Epithelial cell of prostate (primary cell): Measurements from ENCODE around the gene SYT7.
"Not testable (repeated sequence)": the region's sequence is repeated elsewhere in the genome, so short reads cannot be mapped to it uniquely, and the experiment has no call there.

ENCODE experiments used
- DNase-seq: peaks from one replicate; pipeline ENCODE4 v3.0.0-alpha.2; 2011; ENCODE audit warnings: low read depth, low spot score
- H3K27ac ChIP-seq: fragments of 450-650 bp; 2 replicates; pipeline ENCODE4 v1.5.1; 2017; ENCODE audit warnings: mild to moderate bottlenecking

Gene SYT7

DNA sequence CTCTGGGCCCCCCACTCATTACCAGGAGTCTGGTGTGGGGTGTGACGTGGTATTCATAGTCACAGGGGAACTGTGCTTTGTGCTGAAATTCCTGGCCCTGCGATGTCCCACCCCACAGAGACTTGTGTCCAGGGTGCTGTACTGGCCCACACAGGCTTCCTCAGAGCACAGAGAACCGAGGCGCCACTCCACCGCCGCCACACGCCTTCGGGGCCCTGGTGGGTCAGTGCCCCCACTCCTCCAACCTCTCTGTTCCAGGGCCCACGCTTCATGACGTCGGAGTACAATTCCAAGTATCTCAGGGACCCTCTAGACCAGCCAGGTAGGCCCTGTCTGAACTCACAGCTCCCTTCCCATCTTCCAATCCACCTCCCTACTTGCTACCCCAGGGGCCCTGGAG lies 95.8 kb downstream of the SYT7 start:
- no peak overlapping the region for H3K27ac ChIP-seq
- DNase-seq, result no peak

DNA sequence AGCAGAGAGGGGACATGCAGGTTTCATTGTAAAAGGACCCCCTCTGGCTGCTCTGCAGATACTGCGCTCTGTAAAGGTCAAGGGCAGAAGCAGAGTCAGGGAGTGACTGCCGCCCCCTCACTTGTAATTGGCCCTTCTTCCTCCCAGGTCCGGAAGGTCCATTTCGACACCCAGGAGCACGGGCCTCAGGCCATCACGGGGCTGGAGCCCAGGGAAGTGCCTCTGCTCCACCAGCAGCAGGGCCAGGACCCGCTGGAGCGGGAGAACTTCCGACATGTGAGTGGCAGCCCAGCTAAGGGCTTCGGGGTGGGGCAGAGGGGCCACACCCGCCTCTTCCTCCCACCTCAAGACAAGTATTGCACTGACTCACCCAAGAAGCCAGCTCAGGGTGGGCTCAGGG lies 96.3 kb downstream of the SYT7 start:
- no peak for DNase-seq
- no peak overlapping the region for H3K27ac ChIP-seq

DNA sequence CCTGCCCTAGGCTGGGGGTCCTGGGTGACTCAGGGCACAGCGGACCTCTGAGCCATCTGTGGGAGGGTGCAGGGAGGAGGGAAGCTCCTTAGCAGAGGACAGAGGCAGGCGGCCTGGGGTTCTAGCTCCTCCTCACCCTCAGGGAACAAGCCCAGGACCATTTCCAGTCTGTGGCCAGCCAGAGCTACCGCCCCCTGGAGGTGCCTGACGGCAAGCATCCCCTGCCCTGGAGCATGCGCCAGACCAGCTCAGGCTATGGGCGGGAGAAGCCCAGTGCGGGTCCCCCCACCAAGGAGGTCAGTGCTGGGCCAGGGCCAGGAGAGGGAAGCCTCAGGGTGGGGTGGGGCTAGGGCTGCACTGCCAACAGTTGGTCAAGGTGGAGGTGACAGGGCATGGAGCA lies 98.4 kb downstream of the SYT7 start:
- no peak for DNase-seq
- no peak overlapping the region for H3K27ac ChIP-seq

DNA sequence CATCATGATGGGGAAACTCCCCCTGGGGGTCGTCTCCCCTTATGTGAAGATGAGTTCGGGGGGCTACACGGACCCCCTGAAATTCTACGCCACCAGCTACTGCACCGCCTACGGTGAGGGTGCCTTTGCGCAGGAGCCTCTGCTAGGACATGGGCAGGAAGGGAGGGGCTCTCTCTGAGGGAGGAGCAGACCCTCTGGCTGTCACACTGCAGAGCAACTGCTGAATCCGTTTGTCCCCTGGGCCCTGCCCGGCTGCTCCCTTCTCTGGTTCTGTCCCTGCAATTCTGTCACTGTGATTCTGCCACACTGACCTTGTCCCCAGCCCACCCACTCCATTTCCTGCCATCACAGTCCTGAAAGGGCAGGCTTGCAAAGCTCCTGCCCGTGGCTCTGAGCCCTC lies 99.1 kb downstream of the SYT7 start:
- no peak for DNase-seq
- no peak overlapping the region for H3K27ac ChIP-seq

GRCh38 chr11:61480994-61481335 lies 99.9 kb downstream of the SYT7 start:
- no peak overlapping the region for H3K27ac ChIP-seq
- no peak for DNase-seq

- H3K27ac ChIP-seq, result no peak overlapping the region
- DNase-seq, result no peak
These were observed 100.4 kb downstream of the SYT7 start for GRCh38 chr11:61480261-61480993.

- not testable (repeated sequence) for DNase-seq, H3K27ac ChIP-seq
These were observed 101.4 kb downstream of the SYT7 start for GRCh38 chr11:61479360-61480058.

GRCh38 chr11:61477727-61478148 lies 103.1 kb downstream of the SYT7 start:
- no peak overlapping the region for H3K27ac ChIP-seq
- no peak for DNase-seq

DNA sequence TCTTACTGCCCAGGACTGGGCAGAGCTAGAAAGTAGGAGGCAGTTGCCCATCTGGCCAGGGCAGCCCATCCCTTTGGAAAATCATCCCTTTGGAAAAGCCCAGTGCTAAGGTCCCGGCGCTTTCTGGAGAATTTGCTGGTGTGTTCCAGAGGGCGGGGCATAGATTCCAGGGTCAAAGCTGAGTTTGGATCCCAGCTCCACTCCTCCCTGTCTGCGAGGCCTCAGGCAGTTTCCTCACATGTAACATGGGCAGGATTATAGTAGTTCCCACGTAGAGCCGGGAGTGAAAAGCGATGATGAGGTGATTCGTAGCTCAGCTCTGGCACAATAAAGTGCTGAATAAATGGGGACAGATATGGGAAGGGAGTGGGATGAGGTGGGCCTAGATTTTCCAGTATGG lies 103.8 kb downstream of the SYT7 start:
- DNase-seq, result no peak
- H3K27ac ChIP-seq, result no peak overlapping the region

GRCh38 chr11:61476371-61476770 lies 104.5 kb downstream of the SYT7 start:
- DNase-seq, result no peak
- no peak overlapping the region for H3K27ac ChIP-seq

DNA sequence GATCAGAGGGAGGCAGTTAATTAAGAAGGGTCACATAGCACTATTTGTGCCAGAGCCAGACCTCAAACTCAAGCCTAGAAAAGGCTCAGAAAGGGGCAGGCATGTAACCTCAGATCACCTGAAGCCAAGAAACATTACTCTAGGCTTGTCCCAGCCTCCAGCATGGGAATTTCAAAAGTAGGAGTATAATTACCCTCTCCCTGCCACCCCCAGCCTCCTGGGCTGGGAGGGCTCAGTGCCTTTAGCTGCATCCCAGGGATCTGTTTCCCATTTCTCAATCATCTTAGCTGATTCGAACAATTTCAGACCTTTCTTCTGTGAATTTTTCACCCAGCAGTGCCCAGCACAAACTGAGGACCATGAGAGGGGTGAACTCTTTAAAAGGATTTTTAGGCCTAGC lies 105.4 kb downstream of the SYT7 start:
- DNase-seq, result no peak
- H3K27ac ChIP-seq, result no peak overlapping the region

GRCh38 chr11:61474013-61474643 lies 106.7 kb downstream of the SYT7 start:
- DNase-seq, result no peak

DNA sequence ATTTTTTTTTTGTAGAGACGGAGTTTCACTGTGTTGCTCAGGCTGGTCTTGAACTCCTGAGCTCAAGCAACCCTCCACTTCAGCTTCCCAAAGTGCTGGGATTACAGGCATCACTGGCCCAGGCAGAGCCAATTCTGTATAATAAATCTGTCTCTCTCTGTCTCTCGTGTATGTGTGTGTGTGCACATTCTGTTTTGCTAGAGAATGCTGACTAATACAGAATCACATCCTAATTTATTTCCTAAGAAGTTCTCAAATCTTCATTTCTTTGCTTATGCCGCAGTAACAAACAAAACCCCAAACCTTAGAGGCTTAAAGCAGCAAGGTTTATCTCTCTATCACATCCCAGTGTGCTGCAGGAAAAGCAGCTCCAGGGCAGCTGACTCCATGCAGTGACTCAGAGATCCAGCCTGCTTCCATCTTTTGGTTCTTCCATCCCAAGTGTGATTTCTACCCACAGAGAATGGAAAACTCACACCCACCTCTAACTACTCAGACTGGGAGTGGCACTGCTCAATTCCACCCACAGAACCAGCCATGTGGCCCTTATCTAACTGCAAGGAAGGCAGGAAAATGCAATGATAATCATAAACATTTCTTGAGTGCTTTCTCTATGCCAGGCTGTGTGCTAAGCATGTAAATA lies 107.4 kb downstream of the SYT7 start:
- no peak for DNase-seq
- H3K27ac ChIP-seq, result no peak overlapping the region

More at GRCh38 chr11:61474013-61474643, 106.7 kb downstream of the SYT7 start:
- no peak overlapping the region for H3K27ac ChIP-seq

DNA sequence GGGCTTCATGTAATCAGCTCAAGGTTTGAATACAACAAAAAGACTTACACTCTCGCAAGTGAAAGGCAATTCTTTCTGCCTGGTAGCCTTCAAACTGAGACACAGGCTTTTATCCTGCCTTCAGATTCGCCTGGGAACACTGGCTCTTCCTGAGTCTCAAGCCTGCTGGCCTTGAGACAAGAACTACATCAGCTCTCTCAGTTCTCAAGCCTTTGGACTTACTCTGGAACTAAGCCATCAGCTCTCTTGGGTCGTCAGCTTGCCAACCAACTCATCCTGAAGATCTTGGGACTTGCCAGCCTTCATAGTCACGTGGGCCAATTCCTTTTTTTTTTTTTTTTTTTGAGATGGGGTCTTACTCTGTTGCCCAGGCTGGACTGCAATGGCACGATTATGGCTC lies 108.0 kb downstream of the SYT7 start:
- H3K27ac ChIP-seq, result no peak overlapping the region

DNA sequence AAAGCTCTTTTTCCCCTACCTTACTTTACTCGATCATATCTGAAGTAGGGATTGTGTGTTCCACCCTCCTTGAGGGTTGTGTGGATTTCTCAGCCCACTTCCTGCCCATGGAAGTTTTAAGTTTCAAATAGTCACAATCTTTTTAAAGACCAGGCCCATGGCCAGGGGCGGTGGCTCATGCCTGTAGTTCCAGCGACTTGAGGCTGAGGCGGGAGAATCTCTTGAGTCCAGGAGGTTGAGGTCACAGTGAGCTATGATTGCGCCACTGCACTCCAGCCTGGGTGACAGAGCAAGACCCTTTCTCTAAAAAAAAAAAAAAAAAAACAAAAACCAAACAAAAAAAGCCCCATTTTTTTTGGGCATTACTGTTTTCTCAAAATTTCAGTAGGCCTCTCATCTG lies 108.6 kb downstream of the SYT7 start:
- no peak overlapping the region for H3K27ac ChIP-seq
- no peak for DNase-seq

More for the DNA sequence above, 108.0 kb downstream of the SYT7 start:
- no peak for DNase-seq

GRCh38 chr11:61468002-61468401 lies 112.9 kb downstream of the SYT7 start:
- no peak for DNase-seq
- no peak overlapping the region for H3K27ac ChIP-seq

DNA sequence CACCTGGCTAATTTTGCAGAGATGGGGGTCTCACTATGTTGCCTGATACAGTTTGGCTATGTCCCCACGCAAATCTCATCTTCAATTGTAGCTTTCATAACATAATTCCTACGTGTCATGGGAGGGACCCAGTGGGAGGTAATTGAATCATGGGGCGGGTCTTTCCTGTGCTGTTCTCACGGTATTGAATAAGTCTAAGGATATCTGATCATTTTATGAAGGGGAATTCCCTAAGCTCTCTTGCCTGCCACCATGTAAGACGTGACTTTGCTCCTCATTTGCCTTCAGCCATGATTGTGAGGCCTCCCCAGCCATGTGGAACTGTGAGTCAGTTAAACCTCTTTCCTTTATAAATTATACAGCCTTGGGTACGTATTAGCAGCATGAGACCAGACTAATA lies 113.3 kb downstream of the SYT7 start:
- H3K27ac ChIP-seq, DNase-seq: not testable (repeated sequence)
